Urinary bladder (tissue), 4 donors: ENCODE measurements around the gene ENO4. TPM values are rescaled to one million over a fixed set of nuclear protein-coding genes. Genes with fewer than 3 reads are reported as not detected.
A peak's percentile ranks its signal among the peaks of the same experiment; 100 is the strongest.

Source experiments
- DNase-seq: peaks from one replicate; pipeline ENCODE4 v3.0.0-alpha.2; 2015; ENCODE audit errors: extremely low spot score
- H3K27ac ChIP-seq: one replicate; pipeline ENCODE4 v1.5.1; 2013; ENCODE audit warnings: low read depth, mild to moderate bottlenecking, moderate library complexity
- H3K36me3 ChIP-seq: one replicate; pipeline ENCODE4 v1.6.1; 2013; ENCODE audit warnings: mild to moderate bottlenecking, moderate library complexity; ENCODE audit not compliant: insufficient read depth
- H3K4me1 ChIP-seq: one replicate; pipeline ENCODE4 v1.6.1; 2013; ENCODE audit warnings: mild to moderate bottlenecking, moderate library complexity; ENCODE audit not compliant: insufficient read depth
- H3K4me3 ChIP-seq: one replicate; pipeline ENCODE4 v1.5.1; 2013; ENCODE audit warnings: low read depth, low read length
- WGBS: extraction: QIAGEN DNeasy Blood & Tissue Kit; methylation state at CpG from one replicate; pipeline ENCODE4 v1.1.7; 2013; 5-methylcytosine and 5-hydroxymethylcytosine counted together
- polyA plus RNA-seq: library from polyadenylated mRNA; stranded (reverse); fragments of 200-250 nt; gene quantifications from one replicate; pipeline ENCODE4 v1.2.3, GENCODE V29; 2013
- total RNA-seq: library from RNA; depleted of rRNA; stranded (reverse); fragments of >200 nt; gene quantifications from one replicate; pipeline ENCODE4 v1.2.3, GENCODE V29; 2014
- donor health status: healthy with polysubstance abuse.
- donor health status: healthy.

Gene ENO4
- total and polyA plus RNA-seq, 2 donors: 0.28 to 0.74 TPM

- Histone ChIP-seq H3K27ac (no peak overlapping the region), H3K4me1 (no peaks in the 10 kb centered on the region), H3K4me3 (no peak overlapping the region), H3K36me3 (no peaks in the 10 kb centered on the region)
- no peak for DNase-seq
- 76% methylated on average over 5 of the region's 5 CpGs for WGBS
Measured at GRCh38 chr10:116838143-116838725, 11.1 kb upstream of the ENO4 start.

- Histone ChIP-seq H3K36me3 (no peaks in the 10 kb centered on the region), H3K4me1 (no peaks in the 10 kb centered on the region), H3K4me3 (no peak overlapping the region), H3K27ac (no peak overlapping the region)
- 83% methylated on average over 6 of the region's 6 CpGs for WGBS
- DNase-seq: no peak
Measured at GRCh38 chr10:116840389-116841075, 8.8 kb upstream of the ENO4 start.

GRCh38 chr10:116845823-116846222, 3.5 kb upstream of the ENO4 start:
- DNase-seq: no peak
- 75% methylated on average over 2 of the region's 2 CpGs for WGBS
- Histone ChIP-seq H3K4me3 (no peak overlapping the region), H3K27ac (no peak overlapping the region), H3K4me1 (no peaks in the 10 kb centered on the region), H3K36me3 (no peaks in the 10 kb centered on the region)

- DNase-seq: no peak
- Histone ChIP-seq H3K4me3 (peak overlapping the region; percentile 42), H3K4me1 (no peaks in the 10 kb centered on the region), H3K36me3 (no peaks in the 10 kb centered on the region), H3K27ac (no peak overlapping the region)
- WGBS: 65% methylated on average over 17 of the region's 17 CpGs
Measured at GRCh38 chr10:116848032-116848943, 1.0 kb upstream of the ENO4 start.

- Histone ChIP-seq H3K4me1 (no peaks in the 10 kb centered on the region), H3K27ac (no peak overlapping the region), H3K4me3 (peak overlapping the region; percentile 42), H3K36me3 (no peaks in the 10 kb centered on the region)
- WGBS: 1% methylated on average over 23 of the region's 23 CpGs
- DNase-seq: no peak
Measured at GRCh38 chr10:116848944-116849247, 403 bp upstream of the ENO4 start.

GRCh38 chr10:116850058-116850611, 836 bp downstream of the ENO4 start:
- Histone ChIP-seq H3K4me1 (no peaks in the 10 kb centered on the region), H3K4me3 (peak overlapping the region; percentile 42), H3K27ac (no peak overlapping the region), H3K36me3 (no peaks in the 10 kb centered on the region)
- no peak for DNase-seq
- 31% methylated on average over 10 of the region's 10 CpGs for WGBS

- Histone ChIP-seq H3K4me3 (no peak overlapping the region), H3K36me3 (no peaks in the 10 kb centered on the region), H3K4me1 (no peaks in the 10 kb centered on the region), H3K27ac (no peak overlapping the region)
- 84% methylated on average over 1 of the region's 1 CpG for WGBS
- no peak for DNase-seq
Measured at GRCh38 chr10:116852246-116852645, 2.9 kb downstream of the ENO4 start.

GRCh38 chr10:116853287-116853686, 4.0 kb downstream of the ENO4 start:
- no peaks in the 10 kb centered on the region for H3K4me1 ChIP-seq
- H3K4me3 ChIP-seq: no peak overlapping the region
- WGBS: 77% methylated on average over 4 of the region's 4 CpGs
- DNase-seq: no peak
- H3K36me3 ChIP-seq: no peaks in the 10 kb centered on the region
- H3K27ac ChIP-seq: no peak overlapping the region

GRCh38 chr10:116853701-116854100, 4.4 kb downstream of the ENO4 start:
- no peak overlapping the region for H3K4me3 ChIP-seq
- no peak for DNase-seq
- no peaks in the 10 kb centered on the region for H3K4me1 ChIP-seq
- H3K36me3 ChIP-seq: no peaks in the 10 kb centered on the region
- WGBS: 80% methylated on average over 4 of the region's 4 CpGs
- H3K27ac ChIP-seq: no peak overlapping the region

GRCh38 chr10:116857156-116857555, 7.9 kb downstream of the ENO4 start:
- Histone ChIP-seq H3K36me3 (no peaks in the 10 kb centered on the region), H3K4me1 (no peaks in the 10 kb centered on the region), H3K4me3 (no peak overlapping the region), H3K27ac (no peak overlapping the region)
- 93% methylated on average over 3 of the region's 3 CpGs for WGBS
- no peak for DNase-seq

GRCh38 chr10:116861796-116862195, 12.5 kb downstream of the ENO4 start:
- Histone ChIP-seq H3K36me3 (no peaks in the 10 kb centered on the region), H3K4me1 (no peaks in the 10 kb centered on the region), H3K27ac (no peak overlapping the region), H3K4me3 (no peak overlapping the region)
- no peak for DNase-seq
- 35% methylated on average over 2 of the region's 2 CpGs for WGBS

GRCh38 chr10:116864436-116864835, 15.1 kb downstream of the ENO4 start:
- Histone ChIP-seq H3K36me3 (no peaks in the 10 kb centered on the region), H3K4me1 (no peaks in the 10 kb centered on the region), H3K27ac (no peak overlapping the region), H3K4me3 (no peak overlapping the region)
- DNase-seq: no peak
- 92% methylated on average over 4 of the region's 4 CpGs for WGBS

- Histone ChIP-seq H3K4me1 (no peaks in the 10 kb centered on the region), H3K4me3 (no peak overlapping the region), H3K36me3 (no peaks in the 10 kb centered on the region), H3K27ac (no peak overlapping the region)
- 57% methylated on average over 2 of the region's 2 CpGs for WGBS
- DNase-seq: no peak
Measured at GRCh38 chr10:116866066-116866465, 16.8 kb downstream of the ENO4 start.
